H9 (cell line): Measurements from ENCODE around the gene CETP. TPM values are rescaled to one million over a fixed set of nuclear protein-coding genes. Genes with fewer than 3 reads are reported as not detected.

Experiments
- DNase-seq: peaks from one replicate; pipeline ENCODE4 v3.0.0-alpha.2; 2017
- H2AFZ ChIP-seq: one replicate; pipeline ENCODE4 v1.6.1; 2013; ENCODE audit warnings: mild to moderate bottlenecking, low read length, control low read depth, moderate library complexity
- H2AK5ac ChIP-seq: 2 replicates; pipeline ENCODE4 v1.6.1; 2013; ENCODE audit warnings: low read length, control low read depth, mixed read lengths; ENCODE audit not compliant: insufficient read length
- H2BK120ac ChIP-seq: one replicate; pipeline ENCODE4 v1.6.1; 2013; ENCODE audit warnings: low read depth, mild to moderate bottlenecking, low read length, control low read depth, inconsistent platforms; ENCODE audit not compliant: poor library complexity, severe bottlenecking
- H2BK12ac ChIP-seq: 2 replicates; pipeline ENCODE4 v1.6.1; 2013; ENCODE audit warnings: low read length, control low read depth, mixed read lengths, low read depth; ENCODE audit not compliant: insufficient read length
- H2BK15ac ChIP-seq: 2 replicates; pipeline ENCODE4 v1.6.1; 2013; ENCODE audit warnings: low read depth, low read length, control low read depth
- H2BK20ac ChIP-seq: one replicate; pipeline ENCODE4 v1.6.1; 2013; ENCODE audit warnings: low read depth, mild to moderate bottlenecking, low read length, control low read depth, inconsistent platforms; ENCODE audit not compliant: poor library complexity, severe bottlenecking
- H2BK5ac ChIP-seq: 2 replicates; pipeline ENCODE4 v1.6.1; 2013; ENCODE audit warnings: low read length, control low read depth, mixed read lengths; ENCODE audit not compliant: insufficient read length
- H3K14ac ChIP-seq: 2 replicates; pipeline ENCODE4 v1.6.1; 2013; ENCODE audit warnings: low read length, control low read depth; ENCODE audit not compliant: insufficient read depth
- H3K18ac ChIP-seq: 2 replicates; pipeline ENCODE4 v1.6.1; 2013; ENCODE audit warnings: low read depth, mild to moderate bottlenecking, mixed read lengths, low read length, control low read depth; ENCODE audit not compliant: insufficient read length
- H3K23ac ChIP-seq: 2 replicates; pipeline ENCODE4 v1.6.1; 2013; ENCODE audit warnings: low read length, control low read depth, mixed read lengths, low read depth; ENCODE audit not compliant: insufficient read length
- H3K23me2 ChIP-seq: 2 replicates; pipeline ENCODE4 v1.6.1; 2013; ENCODE audit warnings: low read depth, mild to moderate bottlenecking, mixed read lengths, low read length, control low read depth; ENCODE audit not compliant: insufficient read length, poor library complexity, severe bottlenecking
- H3K27ac ChIP-seq: 2 replicates; pipeline ENCODE4 v1.5.1; 2013; ENCODE audit warnings: low read length, control low read depth, mixed read lengths, low read depth; ENCODE audit not compliant: insufficient read length
- H3K27me3 ChIP-seq: 2 replicates; pipeline ENCODE4 v1.6.1; 2013; ENCODE audit warnings: low read length, control low read depth, inconsistent platforms; ENCODE audit not compliant: insufficient read depth
- H3K4ac ChIP-seq: 2 replicates; pipeline ENCODE4 v1.6.1; 2013; ENCODE audit warnings: low read depth, mild to moderate bottlenecking, control low read depth, inconsistent platforms, low read length, moderate library complexity
- H3K4me1 ChIP-seq: 2 replicates; pipeline ENCODE4 v1.6.1; 2013; ENCODE audit warnings: low read length, control low read depth, inconsistent platforms; ENCODE audit not compliant: insufficient read depth
- H3K4me2 ChIP-seq: 2 replicates; pipeline ENCODE4 v1.6.1; 2013; ENCODE audit warnings: low read length, control low read depth, mixed read lengths; ENCODE audit not compliant: insufficient read length, insufficient read depth
- H3K56ac ChIP-seq: 2 replicates; pipeline ENCODE4 v1.6.1; 2013; ENCODE audit warnings: low read depth, mild to moderate bottlenecking, mixed read lengths, low read length, control low read depth; ENCODE audit not compliant: insufficient read length
- H3K79me1 ChIP-seq: 2 replicates; pipeline ENCODE4 v1.6.1; 2013; ENCODE audit warnings: low read depth, mild to moderate bottlenecking, moderate library complexity, low read length, control low read depth, inconsistent platforms; ENCODE audit not compliant: insufficient read depth, poor library complexity, severe bottlenecking
- H3K79me2 ChIP-seq: 2 replicates; pipeline ENCODE4 v1.6.1; 2013; ENCODE audit warnings: low read length, control low read depth, inconsistent platforms; ENCODE audit not compliant: insufficient read depth
- H3K9ac ChIP-seq: 2 replicates; pipeline ENCODE4 v1.6.1; 2013; ENCODE audit warnings: low read length, control low read depth, mixed read lengths; ENCODE audit not compliant: insufficient read length; ENCODE audit errors: extremely low read depth
- H3K9me3 ChIP-seq: one replicate; pipeline ENCODE4 v1.6.1; 2013; ENCODE audit warnings: low read depth, low read length, inconsistent platforms; ENCODE audit not compliant: control insufficient read depth
- H3T11ph ChIP-seq: one replicate; pipeline ENCODE4 v1.6.1; 2013; ENCODE audit warnings: mild to moderate bottlenecking, low read length, control low read depth, inconsistent platforms
- H4K20me1 ChIP-seq: one replicate; pipeline ENCODE4 v1.6.1; 2013; ENCODE audit not compliant: control insufficient read depth, insufficient read length, insufficient read depth
- H4K5ac ChIP-seq: 2 replicates; pipeline ENCODE4 v1.6.1; 2013; ENCODE audit warnings: low read depth, mild to moderate bottlenecking, mixed read lengths, low read length, control low read depth; ENCODE audit not compliant: insufficient read length
- H4K8ac ChIP-seq: replicated peaks from 2 replicates; pipeline ENCODE4 v1.6.1; 2013; ENCODE audit warnings: low read length, control low read depth, mixed read lengths, low read depth; ENCODE audit not compliant: insufficient read length
- H4K91ac ChIP-seq: 2 replicates; pipeline ENCODE4 v1.6.1; 2013; ENCODE audit warnings: low read depth, mild to moderate bottlenecking, moderate library complexity, mixed read lengths, low read length, control low read depth; ENCODE audit not compliant: insufficient read length
- H3K27ac Mint-ChIP-seq, 3 experiments: 2 replicates in 2 of 3; 3 replicates in 1 of 3; pipeline ENCODE4 v1.8.0; 2020 to 2021; ENCODE audit warnings: mixed read lengths in 3 of 3, mild to moderate bottlenecking in 1 of 3, moderate library complexity in 1 of 3
- H3K27me3 Mint-ChIP-seq: 2 replicates; pipeline ENCODE4 v1.8.0; 2021; ENCODE audit warnings: low read depth, mild to moderate bottlenecking, moderate library complexity, mixed read lengths
- H3K36me3 Mint-ChIP-seq, 3 experiments: 2 replicates in 2 of 3; 3 replicates in 1 of 3; pipeline ENCODE4 v1.8.0; 2020 to 2021; ENCODE audit warnings: low read depth in 3 of 3, mixed read lengths in 3 of 3; ENCODE audit not compliant: insufficient read depth in 1 of 3
- H3K4me1 Mint-ChIP-seq, 2 experiments: 2 replicates each; pipeline ENCODE4 v1.8.0; 2020; ENCODE audit warnings: mixed read lengths in 2 of 2
- H3K4me3 Mint-ChIP-seq, 2 experiments: 2 replicates in 1 of 2; 3 replicates in 1 of 2; pipeline ENCODE4 v1.8.0; 2020 to 2021; ENCODE audit warnings: mild to moderate bottlenecking in 2 of 2, mixed read lengths in 2 of 2, moderate library complexity in 1 of 2
- H3K9me3 Mint-ChIP-seq, 2 experiments: 2 replicates in 1 of 2; 3 replicates in 1 of 2; pipeline ENCODE4 v1.8.0; 2020; ENCODE audit warnings: mild to moderate bottlenecking in 2 of 2, mixed read lengths in 2 of 2, moderate library complexity in 1 of 2
- CTCF ChIP-seq: fragments of 200-600 bp; sonication (generic); conservative IDR thresholded peaks from 3 replicates; pipeline ENCODE4 v1.8.0; 2021; ENCODE audit warnings: antibody characterized with exemption, mild to moderate bottlenecking
- WGBS: extraction: QIAGEN DNeasy Blood & Tissue Kit; methylation state at CpG from one replicate; pipeline ENCODE4 v1.1.7; 2013; ENCODE audit warnings: missing lambda C conversion rate, low lambda C conversion rate, mixed read lengths; ENCODE audit not compliant: insufficient read length; ENCODE audit errors: extremely low coverage; 5-methylcytosine and 5-hydroxymethylcytosine counted together
- total RNA-seq: library from RNA; stranded (reverse); gene quantifications from 2 replicates; pipeline ENCODE4 v1.2.1, GENCODE V29; 2021

Gene CETP
- total RNA-seq, 1 experiment from 2014 or later = not detected

- peaks cover 6% of the 10 kb centered on the region; the same call in 1 of the 2 replicates for H3K27me3 ChIP-seq
- WGBS = no CpG with 5 or more reads among the region's 7 CpGs
Observed at GRCh38 chr16:56989988-56990387, 28.2 kb downstream of the CETP start.

More at GRCh38 chr16:56989988-56990387, 28.2 kb downstream of the CETP start:
- Histone ChIP-seq H3K79me1 (no peaks in the 10 kb centered on the region), H4K5ac (no peak overlapping the region), H2BK5ac (no peak overlapping the region), H3K79me2 (no peaks in the 10 kb centered on the region), H3K4me1 (no peaks in the 10 kb centered on the region), H3K9me3 (no peaks in the 10 kb centered on the region), H4K91ac (no peak overlapping the region), H3K23ac (no peak overlapping the region), H2AK5ac (no peak overlapping the region), H2BK120ac (no peak overlapping the region), H2AFZ (no peak overlapping the region), H4K20me1 (no peaks in the 10 kb centered on the region), H3K4ac (no peak overlapping the region), H3K18ac (no peak overlapping the region), H4K8ac (no peak overlapping the region), H3K14ac (no peak overlapping the region), H3K4me2 (peak overlapping the region; percentile 41), H2BK20ac (no peak overlapping the region), H3K9ac (no peak overlapping the region), H3K23me2 (peaks cover 2% of the 10 kb centered on the region), H3K56ac (no peak overlapping the region), H3T11ph (no peak overlapping the region), H3K27ac (no peak overlapping the region), H2BK15ac (no peak overlapping the region), H2BK12ac (no peak overlapping the region)
- Mint-ChIP-seq H3K9me3 (no peaks in the 10 kb centered on the region), H3K36me3 (no peaks in the 10 kb centered on the region; a peak in 1 of 7 replicates), H3K4me1 (peaks cover 15 to 29% of the 10 kb centered on the region in 2 experiments), H3K4me3 (peak overlapping the region; percentile 87 to 88), H3K27ac (no peak overlapping the region), H3K27me3 (peaks cover 63% of the 10 kb centered on the region)
- TF ChIP-seq CTCF = no peak
- no peak for DNase-seq
